H9 (cell line): ENCODE data around the gene PDE7B. TPM values are rescaled to one million over a fixed set of nuclear protein-coding genes. Genes with fewer than 3 reads are reported as not detected.

Source experiments
- DNase-seq: peaks from one replicate; pipeline ENCODE4 v3.0.0-alpha.2; 2017
- H2AFZ ChIP-seq: one replicate; pipeline ENCODE4 v1.6.1; 2013; ENCODE audit warnings: mild to moderate bottlenecking, low read length, control low read depth, moderate library complexity
- H2AK5ac ChIP-seq: 2 replicates; pipeline ENCODE4 v1.6.1; 2013; ENCODE audit warnings: low read length, control low read depth, mixed read lengths; ENCODE audit not compliant: insufficient read length
- H2BK120ac ChIP-seq: one replicate; pipeline ENCODE4 v1.6.1; 2013; ENCODE audit warnings: low read depth, mild to moderate bottlenecking, low read length, control low read depth, inconsistent platforms; ENCODE audit not compliant: poor library complexity, severe bottlenecking
- H2BK12ac ChIP-seq: 2 replicates; pipeline ENCODE4 v1.6.1; 2013; ENCODE audit warnings: low read length, control low read depth, mixed read lengths, low read depth; ENCODE audit not compliant: insufficient read length
- H2BK15ac ChIP-seq: 2 replicates; pipeline ENCODE4 v1.6.1; 2013; ENCODE audit warnings: low read depth, low read length, control low read depth
- H2BK20ac ChIP-seq: one replicate; pipeline ENCODE4 v1.6.1; 2013; ENCODE audit warnings: low read depth, mild to moderate bottlenecking, low read length, control low read depth, inconsistent platforms; ENCODE audit not compliant: poor library complexity, severe bottlenecking
- H2BK5ac ChIP-seq: 2 replicates; pipeline ENCODE4 v1.6.1; 2013; ENCODE audit warnings: low read length, control low read depth, mixed read lengths; ENCODE audit not compliant: insufficient read length
- H3K14ac ChIP-seq: 2 replicates; pipeline ENCODE4 v1.6.1; 2013; ENCODE audit warnings: low read length, control low read depth; ENCODE audit not compliant: insufficient read depth
- H3K18ac ChIP-seq: 2 replicates; pipeline ENCODE4 v1.6.1; 2013; ENCODE audit warnings: low read depth, mild to moderate bottlenecking, mixed read lengths, low read length, control low read depth; ENCODE audit not compliant: insufficient read length
- H3K23ac ChIP-seq: 2 replicates; pipeline ENCODE4 v1.6.1; 2013; ENCODE audit warnings: low read length, control low read depth, mixed read lengths, low read depth; ENCODE audit not compliant: insufficient read length
- H3K23me2 ChIP-seq: 2 replicates; pipeline ENCODE4 v1.6.1; 2013; ENCODE audit warnings: low read depth, mild to moderate bottlenecking, mixed read lengths, low read length, control low read depth; ENCODE audit not compliant: insufficient read length, poor library complexity, severe bottlenecking
- H3K27ac ChIP-seq: 2 replicates; pipeline ENCODE4 v1.5.1; 2013; ENCODE audit warnings: low read length, control low read depth, mixed read lengths, low read depth; ENCODE audit not compliant: insufficient read length
- H3K27me3 ChIP-seq: 2 replicates; pipeline ENCODE4 v1.6.1; 2013; ENCODE audit warnings: low read length, control low read depth, inconsistent platforms; ENCODE audit not compliant: insufficient read depth
- H3K4ac ChIP-seq: 2 replicates; pipeline ENCODE4 v1.6.1; 2013; ENCODE audit warnings: low read depth, mild to moderate bottlenecking, control low read depth, inconsistent platforms, low read length, moderate library complexity
- H3K4me1 ChIP-seq: 2 replicates; pipeline ENCODE4 v1.6.1; 2013; ENCODE audit warnings: low read length, control low read depth, inconsistent platforms; ENCODE audit not compliant: insufficient read depth
- H3K4me2 ChIP-seq: 2 replicates; pipeline ENCODE4 v1.6.1; 2013; ENCODE audit warnings: low read length, control low read depth, mixed read lengths; ENCODE audit not compliant: insufficient read length, insufficient read depth
- H3K56ac ChIP-seq: 2 replicates; pipeline ENCODE4 v1.6.1; 2013; ENCODE audit warnings: low read depth, mild to moderate bottlenecking, mixed read lengths, low read length, control low read depth; ENCODE audit not compliant: insufficient read length
- H3K79me1 ChIP-seq: 2 replicates; pipeline ENCODE4 v1.6.1; 2013; ENCODE audit warnings: low read depth, mild to moderate bottlenecking, moderate library complexity, low read length, control low read depth, inconsistent platforms; ENCODE audit not compliant: insufficient read depth, poor library complexity, severe bottlenecking
- H3K79me2 ChIP-seq: 2 replicates; pipeline ENCODE4 v1.6.1; 2013; ENCODE audit warnings: low read length, control low read depth, inconsistent platforms; ENCODE audit not compliant: insufficient read depth
- H3K9ac ChIP-seq: 2 replicates; pipeline ENCODE4 v1.6.1; 2013; ENCODE audit warnings: low read length, control low read depth, mixed read lengths; ENCODE audit not compliant: insufficient read length; ENCODE audit errors: extremely low read depth
- H3K9me3 ChIP-seq: one replicate; pipeline ENCODE4 v1.6.1; 2013; ENCODE audit warnings: low read depth, low read length, inconsistent platforms; ENCODE audit not compliant: control insufficient read depth
- H3T11ph ChIP-seq: one replicate; pipeline ENCODE4 v1.6.1; 2013; ENCODE audit warnings: mild to moderate bottlenecking, low read length, control low read depth, inconsistent platforms
- H4K20me1 ChIP-seq: one replicate; pipeline ENCODE4 v1.6.1; 2013; ENCODE audit not compliant: control insufficient read depth, insufficient read length, insufficient read depth
- H4K5ac ChIP-seq: 2 replicates; pipeline ENCODE4 v1.6.1; 2013; ENCODE audit warnings: low read depth, mild to moderate bottlenecking, mixed read lengths, low read length, control low read depth; ENCODE audit not compliant: insufficient read length
- H4K8ac ChIP-seq: replicated peaks from 2 replicates; pipeline ENCODE4 v1.6.1; 2013; ENCODE audit warnings: low read length, control low read depth, mixed read lengths, low read depth; ENCODE audit not compliant: insufficient read length
- H4K91ac ChIP-seq: 2 replicates; pipeline ENCODE4 v1.6.1; 2013; ENCODE audit warnings: low read depth, mild to moderate bottlenecking, moderate library complexity, mixed read lengths, low read length, control low read depth; ENCODE audit not compliant: insufficient read length
- H3K27ac Mint-ChIP-seq, 3 experiments: 2 replicates in 2 of 3; 3 replicates in 1 of 3; pipeline ENCODE4 v1.8.0; 2020 to 2021; ENCODE audit warnings: mixed read lengths in 3 of 3, mild to moderate bottlenecking in 1 of 3, moderate library complexity in 1 of 3
- H3K27me3 Mint-ChIP-seq: 2 replicates; pipeline ENCODE4 v1.8.0; 2021; ENCODE audit warnings: low read depth, mild to moderate bottlenecking, moderate library complexity, mixed read lengths
- H3K36me3 Mint-ChIP-seq, 3 experiments: 2 replicates in 2 of 3; 3 replicates in 1 of 3; pipeline ENCODE4 v1.8.0; 2020 to 2021; ENCODE audit warnings: low read depth in 3 of 3, mixed read lengths in 3 of 3; ENCODE audit not compliant: insufficient read depth in 1 of 3
- H3K4me1 Mint-ChIP-seq, 2 experiments: 2 replicates each; pipeline ENCODE4 v1.8.0; 2020; ENCODE audit warnings: mixed read lengths in 2 of 2
- H3K4me3 Mint-ChIP-seq, 2 experiments: 2 replicates in 1 of 2; 3 replicates in 1 of 2; pipeline ENCODE4 v1.8.0; 2020 to 2021; ENCODE audit warnings: mild to moderate bottlenecking in 2 of 2, mixed read lengths in 2 of 2, moderate library complexity in 1 of 2
- H3K9me3 Mint-ChIP-seq, 2 experiments: 2 replicates in 1 of 2; 3 replicates in 1 of 2; pipeline ENCODE4 v1.8.0; 2020; ENCODE audit warnings: mild to moderate bottlenecking in 2 of 2, mixed read lengths in 2 of 2, moderate library complexity in 1 of 2
- WGBS: extraction: QIAGEN DNeasy Blood & Tissue Kit; methylation state at CpG from one replicate; pipeline ENCODE4 v1.1.7; 2013; ENCODE audit warnings: missing lambda C conversion rate, low lambda C conversion rate, mixed read lengths; ENCODE audit not compliant: insufficient read length; ENCODE audit errors: extremely low coverage; 5-methylcytosine and 5-hydroxymethylcytosine counted together
- total RNA-seq: library from RNA; stranded (reverse); gene quantifications from 2 replicates; pipeline ENCODE4 v1.2.1, GENCODE V29; 2021
- TF ChIP-seq, protein P1 (sequence below): fragments of 200-600 bp; sonication (generic); conservative IDR thresholded peaks from 3 replicates; pipeline ENCODE4 v1.8.0; 2021; ENCODE audit warnings: antibody characterized with exemption, mild to moderate bottlenecking

PDE7B gene
- total RNA-seq, 1 experiment from 2014 or later: not detected

DNA sequence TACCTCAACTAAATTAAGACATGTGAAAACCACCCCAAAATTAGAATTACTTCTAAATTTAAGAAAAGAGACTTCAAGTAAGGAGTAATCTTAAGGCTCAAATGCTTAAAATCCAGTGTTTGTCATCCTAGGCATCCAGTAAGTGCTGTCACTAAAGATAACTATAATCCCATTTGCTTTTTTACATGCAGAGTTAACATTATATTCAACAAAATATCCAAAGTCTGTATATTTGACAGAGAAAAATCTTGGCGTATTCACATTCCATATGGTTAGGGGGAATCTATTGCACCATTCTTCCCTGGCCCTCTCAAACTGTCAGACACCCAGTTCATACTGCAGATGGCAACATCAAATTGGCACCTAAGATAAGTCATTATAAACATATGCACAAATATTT, 381.2 kb downstream of the PDE7B start:
- no peak overlapping the region for H3K18ac ChIP-seq
- no peak overlapping the region for H4K5ac ChIP-seq

More for the DNA sequence above, 381.2 kb downstream of the PDE7B start:
- Histone ChIP-seq H2BK12ac (no peak overlapping the region), H2AFZ (no peak overlapping the region), H3K23ac (no peak overlapping the region), H3K27ac (no peak overlapping the region), H2BK20ac (no peak overlapping the region), H2BK120ac (no peak overlapping the region), H3K23me2 (no peaks in the 10 kb centered on the region), H3K14ac (no peak overlapping the region), H3K79me1 (no peaks in the 10 kb centered on the region), H3K4me2 (no peak overlapping the region), H3K79me2 (no peaks in the 10 kb centered on the region), H4K8ac (no peak overlapping the region), H3T11ph (no peak overlapping the region), H3K56ac (no peak overlapping the region), H4K20me1 (no peaks in the 10 kb centered on the region), H2BK15ac (no peak overlapping the region), H3K27me3 (no peaks in the 10 kb centered on the region), H2AK5ac (no peak overlapping the region), H3K9me3 (no peaks in the 10 kb centered on the region), H4K91ac (no peak overlapping the region), H3K4ac (no peak overlapping the region), H3K4me1 (no peaks in the 10 kb centered on the region), H3K9ac (no peak overlapping the region), H2BK5ac (no peak overlapping the region)
- H3K27me3 Mint-ChIP-seq: no peaks in the 10 kb centered on the region
- TF ChIP-seq, protein P1, sequence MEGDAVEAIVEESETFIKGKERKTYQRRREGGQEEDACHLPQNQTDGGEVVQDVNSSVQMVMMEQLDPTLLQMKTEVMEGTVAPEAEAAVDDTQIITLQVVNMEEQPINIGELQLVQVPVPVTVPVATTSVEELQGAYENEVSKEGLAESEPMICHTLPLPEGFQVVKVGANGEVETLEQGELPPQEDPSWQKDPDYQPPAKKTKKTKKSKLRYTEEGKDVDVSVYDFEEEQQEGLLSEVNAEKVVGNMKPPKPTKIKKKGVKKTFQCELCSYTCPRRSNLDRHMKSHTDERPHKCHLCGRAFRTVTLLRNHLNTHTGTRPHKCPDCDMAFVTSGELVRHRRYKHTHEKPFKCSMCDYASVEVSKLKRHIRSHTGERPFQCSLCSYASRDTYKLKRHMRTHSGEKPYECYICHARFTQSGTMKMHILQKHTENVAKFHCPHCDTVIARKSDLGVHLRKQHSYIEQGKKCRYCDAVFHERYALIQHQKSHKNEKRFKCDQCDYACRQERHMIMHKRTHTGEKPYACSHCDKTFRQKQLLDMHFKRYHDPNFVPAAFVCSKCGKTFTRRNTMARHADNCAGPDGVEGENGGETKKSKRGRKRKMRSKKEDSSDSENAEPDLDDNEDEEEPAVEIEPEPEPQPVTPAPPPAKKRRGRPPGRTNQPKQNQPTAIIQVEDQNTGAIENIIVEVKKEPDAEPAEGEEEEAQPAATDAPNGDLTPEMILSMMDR: no peak
- no peak overlapping the region for H3K4me3 Mint-ChIP-seq
- peaks cover 0 to 3% of the 10 kb centered on the region in 2 experiments; a peak in 1 of 4 replicates for H3K4me1 Mint-ChIP-seq
- no peaks in the 10 kb centered on the region for H3K9me3 Mint-ChIP-seq
- peaks cover 0 to 27% (median 13%) of the 10 kb centered on the region in 3 experiments; a peak in 4 of 7 replicates for H3K36me3 Mint-ChIP-seq
- no peak for DNase-seq
- no CpG with 5 or more reads among the region's 1 CpG for WGBS
- no peak overlapping the region for H3K27ac Mint-ChIP-seq
